NCI-H748 (cell line): ENCODE measurements around the gene TNS3.

Experiments
- DNase-seq: peaks from one replicate; lab custom pipeline; 2025; ENCODE audit not compliant: unreplicated experiment; lab: John Stamatoyannopoulos, UW

Gene TNS3

GRCh38 chr7:47526466-47526865 is 55.4 kb downstream of the TNS3 start:
- no peak for DNase-seq

DNA sequence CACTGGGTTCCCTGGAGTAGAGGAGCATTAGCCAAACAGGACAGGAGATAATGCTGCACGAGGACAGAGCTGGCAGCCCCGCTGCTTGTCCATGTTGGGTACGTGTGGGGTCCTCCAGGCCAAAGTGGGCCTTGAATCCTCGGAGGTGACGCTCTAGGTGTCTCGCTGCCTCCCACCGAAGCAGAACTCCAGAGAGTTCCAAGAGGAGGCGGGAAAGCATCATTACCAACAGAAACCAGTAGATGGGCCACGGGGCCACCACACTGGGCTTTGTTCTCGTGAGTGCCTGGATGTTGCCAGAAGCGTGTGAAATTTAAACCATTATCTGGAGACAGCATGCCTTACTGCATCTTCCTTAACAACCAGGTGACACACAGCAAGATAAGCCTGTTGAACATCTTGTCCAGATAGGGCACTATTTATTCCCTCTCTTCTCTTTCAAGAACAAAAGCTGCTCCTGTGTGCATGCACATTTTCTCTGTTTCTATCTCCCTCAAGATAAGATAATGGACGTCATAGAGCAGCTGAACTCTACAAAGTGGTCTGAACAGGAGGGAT is 56.8 kb downstream of the TNS3 start:
- DNase-seq: no peak

DNA sequence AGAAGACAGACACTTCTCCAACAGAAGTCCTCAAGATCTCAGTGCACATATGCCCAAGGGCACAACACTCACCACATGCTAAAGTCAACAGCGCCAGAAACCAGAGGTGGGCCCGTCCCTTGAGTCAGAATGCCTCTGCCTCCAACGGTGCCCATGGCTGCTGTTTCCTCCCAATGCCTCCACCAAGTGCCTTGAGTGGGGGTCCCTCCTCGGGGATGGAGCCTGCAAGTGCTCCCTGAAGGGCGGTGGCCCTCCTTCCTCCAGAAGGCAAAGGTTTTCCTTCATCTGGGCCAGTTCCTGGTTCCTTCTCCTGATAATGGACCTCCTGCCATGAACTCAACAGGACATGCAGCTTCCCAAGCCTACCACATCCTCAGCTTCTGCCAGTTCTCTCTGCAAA is 58.5 kb downstream of the TNS3 start:
- DNase-seq: no peak

DNA sequence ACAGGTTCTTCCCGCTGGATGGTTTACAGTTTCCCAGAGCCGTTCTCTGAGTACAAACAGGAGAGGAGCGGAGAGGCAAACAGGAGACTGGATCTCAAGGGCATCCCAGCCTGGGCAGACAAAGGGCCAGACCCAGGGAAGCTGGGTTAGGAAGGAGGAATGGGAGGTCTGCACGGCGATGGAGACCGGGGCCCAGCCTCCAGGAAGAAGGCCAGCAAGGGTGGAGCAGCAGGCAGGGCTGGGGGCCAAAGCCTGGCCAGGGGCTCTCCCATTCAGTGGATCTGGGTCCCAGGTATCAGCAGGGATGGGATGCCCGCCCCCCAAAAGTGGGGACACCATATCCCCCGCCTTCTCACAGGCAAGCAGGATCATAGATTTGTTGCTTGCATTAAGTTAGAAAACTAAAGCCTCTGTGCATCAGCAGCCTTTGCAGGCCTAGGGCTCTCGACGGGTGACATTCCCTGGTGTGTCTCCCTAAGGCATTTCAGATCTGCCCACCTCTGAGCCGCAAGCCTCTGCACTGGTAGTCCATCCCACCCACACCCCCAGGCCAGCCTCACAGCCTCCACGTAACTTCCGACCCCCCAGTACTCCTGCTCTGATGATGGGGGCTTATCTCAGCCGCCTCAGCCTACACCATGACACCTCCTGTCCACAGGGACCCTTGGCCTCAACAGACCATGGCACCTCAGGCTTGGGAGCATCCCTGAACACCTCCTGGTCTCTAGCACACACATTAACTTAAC is 59.9 kb downstream of the TNS3 start:
- DNase-seq: no peak

DNA sequence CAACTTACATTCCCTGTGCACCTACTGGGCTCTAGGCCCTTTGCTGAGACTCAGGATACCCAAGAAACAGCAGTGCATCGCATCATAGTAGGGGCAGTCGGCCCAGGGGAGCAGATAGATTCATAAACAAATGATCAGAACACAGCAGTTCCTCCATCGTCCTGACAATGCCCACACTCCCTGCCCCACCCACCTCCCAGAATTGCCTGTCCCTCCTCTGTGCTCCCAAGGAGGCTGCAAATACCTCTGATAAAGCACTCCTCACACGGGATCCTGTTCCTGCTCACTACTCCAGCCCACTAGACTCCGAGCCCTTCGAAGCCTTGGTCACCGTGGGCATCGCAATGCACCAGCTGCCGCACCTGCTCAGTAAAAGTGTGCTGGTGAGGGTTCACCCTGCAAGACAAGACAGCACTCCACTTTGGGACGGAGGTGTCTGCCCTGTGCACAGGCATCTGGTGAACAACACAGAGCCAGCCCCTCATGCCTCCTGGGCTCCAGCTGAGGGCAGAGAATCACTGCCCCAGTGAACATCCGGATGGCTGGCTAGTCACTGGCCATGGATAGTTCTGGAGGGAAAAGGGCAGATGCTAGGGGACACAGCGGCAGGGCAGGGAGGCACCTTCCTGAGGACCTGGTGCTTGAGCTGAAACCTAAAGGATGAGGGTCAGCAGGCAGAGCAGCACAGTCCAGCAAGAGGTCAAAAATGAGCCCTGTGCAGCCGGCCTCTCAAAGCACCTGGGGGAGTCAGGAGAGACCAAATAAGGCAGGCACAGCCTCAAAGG is 60.7 kb downstream of the TNS3 start:
- DNase-seq: no peak

DNA sequence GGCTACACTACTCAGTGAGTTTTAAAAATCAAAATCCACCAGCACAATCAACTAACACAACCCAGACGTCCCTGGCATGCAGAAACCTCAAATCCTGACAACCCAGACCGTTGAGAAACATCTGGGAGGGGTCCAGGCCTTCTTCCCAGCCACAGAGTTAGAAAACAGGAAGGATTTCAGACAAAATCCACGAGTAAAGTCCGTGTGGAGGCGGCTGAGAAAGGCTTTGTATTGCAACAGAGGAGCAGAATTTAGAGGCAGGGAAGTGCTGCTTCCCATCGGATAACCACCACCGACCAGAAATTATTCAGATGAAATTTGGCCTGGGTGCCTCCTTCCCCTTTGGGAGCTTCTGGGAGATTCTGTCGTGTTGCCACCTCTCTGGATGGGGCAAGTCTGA is 61.5 kb downstream of the TNS3 start:
- DNase-seq: no peak

DNA sequence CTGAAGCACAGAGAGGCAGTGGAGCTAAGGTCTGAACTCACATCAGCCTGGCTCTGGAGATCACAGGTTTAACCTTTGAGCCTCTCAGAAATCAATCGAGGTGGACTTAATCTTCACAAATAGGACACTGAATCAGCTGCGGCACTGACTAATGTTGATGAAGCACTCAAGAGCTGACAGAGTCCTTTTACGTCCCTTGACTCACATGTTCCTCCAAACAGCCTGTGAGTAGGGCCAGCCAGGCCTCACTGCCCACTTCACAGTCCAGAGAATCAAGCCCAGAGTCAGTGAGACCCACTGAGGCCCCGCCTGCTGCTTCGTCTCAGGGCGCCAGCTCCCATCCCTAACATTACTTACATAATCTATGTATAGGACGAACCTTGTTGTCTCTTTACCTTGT is 63.1 kb downstream of the TNS3 start:
- DNase-seq: no peak

DNA sequence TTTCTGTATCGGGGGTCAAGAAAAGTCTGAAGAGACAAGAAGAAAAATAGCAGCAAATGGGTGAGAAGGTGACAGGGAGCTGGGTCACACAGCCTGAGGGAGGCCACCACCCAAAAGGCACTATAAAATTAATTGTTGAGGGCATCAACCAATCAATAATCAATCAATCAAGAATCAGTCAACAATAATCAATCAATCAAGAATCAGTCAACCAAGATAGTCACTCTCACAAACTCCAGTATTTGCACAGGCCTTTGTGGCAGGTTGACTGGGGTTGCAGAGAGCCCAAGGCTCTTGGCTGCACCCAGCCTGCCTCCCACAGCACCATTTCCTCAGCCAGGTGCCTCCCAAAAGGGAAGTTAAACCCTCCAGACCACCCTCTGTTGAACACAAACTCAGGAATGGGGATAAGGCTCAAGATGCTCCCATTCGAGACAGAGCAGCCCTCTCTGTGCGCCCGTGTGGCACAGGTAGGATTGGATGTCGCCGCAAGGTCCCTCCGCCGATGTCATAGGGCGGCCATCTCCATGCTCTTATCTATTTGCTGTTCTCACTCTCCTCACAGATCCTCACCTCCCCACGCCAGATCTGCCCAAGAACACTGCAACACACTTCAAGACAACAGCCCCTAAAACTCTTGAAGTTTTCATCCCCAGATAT is 64.0 kb downstream of the TNS3 start:
- no peak for DNase-seq

GRCh38 chr7:47516985-47517600 is 64.8 kb downstream of the TNS3 start:
- peak; percentile 92 for DNase-seq

DNA sequence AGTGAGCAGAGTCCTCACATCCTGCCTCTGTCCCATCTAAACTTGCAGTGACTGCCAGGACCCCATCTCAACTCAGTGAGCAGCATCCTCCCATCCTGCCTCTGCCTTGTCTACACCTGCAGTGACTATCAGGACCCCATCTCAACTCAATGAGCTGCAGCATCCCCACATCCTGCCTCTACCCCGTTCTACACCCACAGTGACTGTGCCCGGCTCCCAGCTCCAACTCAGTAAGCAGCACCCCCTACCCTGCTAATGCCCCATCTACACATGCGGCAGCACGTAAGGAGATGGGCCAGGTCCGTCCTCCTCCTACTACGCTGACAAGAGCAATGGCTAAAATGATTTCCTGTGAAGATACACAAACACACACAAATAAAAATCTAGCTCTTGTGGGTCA is 65.5 kb downstream of the TNS3 start:
- DNase-seq: no peak

DNA sequence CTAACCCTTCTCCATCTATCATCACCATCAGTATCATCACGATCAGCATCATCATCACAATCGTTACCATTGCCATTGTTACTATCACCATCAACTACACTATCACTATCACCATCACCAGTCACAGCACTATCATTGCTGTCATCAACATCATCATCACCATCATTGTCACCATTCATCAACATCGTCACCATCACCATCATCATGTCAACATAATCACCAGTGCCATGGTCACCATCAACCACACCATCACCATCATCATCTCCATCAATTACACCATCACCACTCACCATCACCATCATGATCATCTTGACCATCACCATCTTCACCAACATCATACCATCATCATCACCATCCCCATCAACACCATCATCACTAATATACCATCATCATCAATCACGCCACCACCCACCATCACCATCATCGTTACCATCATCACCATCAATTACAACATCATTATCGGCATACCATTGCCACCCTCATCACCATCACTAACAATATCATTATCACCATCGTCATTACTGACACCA is 66.5 kb downstream of the TNS3 start:
- DNase-seq: no peak

DNA sequence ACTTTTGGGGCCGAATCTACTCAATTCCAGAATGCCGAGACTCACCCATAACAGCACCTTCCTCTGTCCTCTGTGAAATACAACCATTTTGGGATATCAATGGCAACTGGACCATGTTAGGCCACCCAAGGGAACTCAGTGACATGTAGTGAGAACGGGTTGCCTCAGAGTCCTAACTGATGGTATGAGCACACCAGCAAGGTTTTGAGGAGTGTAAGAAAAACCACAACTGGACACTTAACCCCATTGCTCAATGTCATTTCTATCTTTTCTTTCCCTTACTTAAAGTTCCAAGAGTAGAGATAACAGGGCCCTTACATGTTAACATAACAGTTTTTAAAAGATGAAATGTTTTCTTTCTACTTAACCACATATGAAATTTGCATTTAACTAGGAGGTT is 67.1 kb downstream of the TNS3 start:
- DNase-seq: no peak

GRCh38 chr7:47514367-47514766 is 67.5 kb downstream of the TNS3 start:
- DNase-seq: no peak

DNA sequence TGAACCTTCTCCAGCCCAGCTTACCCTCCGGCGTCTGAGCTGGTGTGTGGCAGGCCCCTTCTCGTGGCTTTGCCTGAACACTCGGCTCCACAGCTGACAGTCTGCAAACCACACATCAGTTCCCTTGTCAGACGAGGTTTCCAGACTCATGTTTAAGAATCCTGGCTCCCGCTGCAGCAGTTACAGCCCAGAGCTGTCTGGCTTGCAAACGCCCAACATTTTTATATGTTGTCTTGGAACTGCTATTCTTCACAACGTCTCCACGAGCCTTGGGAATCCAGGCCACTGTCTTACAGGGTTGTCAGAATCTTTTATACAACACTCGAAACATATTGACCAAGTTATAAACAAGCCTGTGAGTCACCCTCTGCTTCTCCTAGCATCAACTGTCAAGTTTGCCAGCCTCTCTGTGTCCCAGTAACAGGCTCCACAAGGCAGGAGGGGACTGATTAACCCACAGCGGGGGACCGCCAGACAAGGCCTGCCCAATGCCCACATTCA is 68.1 kb downstream of the TNS3 start:
- peak; percentile 12 for DNase-seq

- no peak for DNase-seq
Measured at GRCh38 chr7:47512481-47513176, 69.3 kb downstream of the TNS3 start.

GRCh38 chr7:47511699-47512370 is 70.1 kb downstream of the TNS3 start:
- no peak for DNase-seq

DNA sequence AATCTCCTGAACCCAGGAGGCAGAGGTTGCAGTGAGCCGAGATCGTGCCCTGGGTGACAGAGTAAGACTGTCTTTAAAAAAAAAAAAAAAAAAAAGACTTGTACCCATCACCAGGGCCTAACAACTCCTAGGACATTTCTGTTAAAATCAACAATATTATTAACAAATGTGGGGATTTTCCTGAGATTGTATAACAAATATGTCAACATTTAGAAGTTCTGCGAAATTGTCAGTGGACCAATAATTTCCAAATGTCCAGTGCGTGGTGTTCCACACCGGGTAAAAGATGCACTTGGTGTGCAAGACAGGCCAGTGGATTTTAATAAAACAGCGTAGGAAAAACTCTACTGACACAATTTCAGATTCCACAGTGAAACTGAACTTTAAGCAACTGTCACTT is 71.1 kb downstream of the TNS3 start:
- DNase-seq: no peak

- no peak for DNase-seq
Measured at GRCh38 chr7:47510192-47510591, 71.7 kb downstream of the TNS3 start.

DNA sequence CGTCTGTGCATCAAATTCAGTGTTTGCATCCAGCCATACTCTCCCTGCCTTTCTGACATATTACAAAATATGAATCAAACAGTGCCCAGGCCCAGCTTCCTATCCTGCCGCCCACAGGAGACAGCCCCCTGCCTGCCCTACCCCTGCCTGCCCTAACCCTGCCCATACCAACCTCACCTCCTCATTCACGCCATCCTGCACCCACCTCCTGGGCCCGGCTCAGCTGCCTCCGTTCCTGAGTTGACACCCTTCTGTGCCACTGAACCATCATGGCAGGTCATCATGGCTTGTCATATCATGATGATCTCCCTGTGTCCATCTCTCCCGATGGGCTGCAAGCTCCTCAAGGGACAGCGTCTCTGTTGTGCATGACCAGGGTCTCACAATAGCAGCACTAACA is 72.3 kb downstream of the TNS3 start:
- no peak for DNase-seq
